Activated naive CD8-positive, alpha-beta T cell treated with anti-CD3 and anti-CD28 coated beads, Interleukin-2, amount 50 U/mL, for 24 hours (primary cell): ENCODE results near the gene SEMA6A.

Experiments used
- ATAC-seq: fragments of 150-1000 bp; cut with Tn5 transposase; one replicate; pipeline ENCODE4 v1.10.0; 2021
- DNase-seq: peaks from one replicate; pipeline ENCODE4 v3.0.0; 2021
- H3K27ac Mint-ChIP-seq: one replicate; pipeline ENCODE4 v1.8.0; 2021; ENCODE audit warnings: mild to moderate bottlenecking, mixed read lengths
- H3K27me3 Mint-ChIP-seq: one replicate; pipeline ENCODE4 v1.8.0; 2021; ENCODE audit warnings: mixed read lengths
- H3K36me3 Mint-ChIP-seq: one replicate; pipeline ENCODE4 v1.8.0; 2021; ENCODE audit warnings: low read depth, mixed read lengths
- H3K4me1 Mint-ChIP-seq: one replicate; pipeline ENCODE4 v1.8.0; 2021; ENCODE audit warnings: mixed read lengths
- H3K4me3 Mint-ChIP-seq: one replicate; pipeline ENCODE4 v1.8.0; 2021; ENCODE audit warnings: mild to moderate bottlenecking, moderate library complexity, mixed read lengths
- H3K9me3 Mint-ChIP-seq: one replicate; pipeline ENCODE4 v1.8.0; 2021; ENCODE audit warnings: mixed read lengths

Gene SEMA6A

DNA sequence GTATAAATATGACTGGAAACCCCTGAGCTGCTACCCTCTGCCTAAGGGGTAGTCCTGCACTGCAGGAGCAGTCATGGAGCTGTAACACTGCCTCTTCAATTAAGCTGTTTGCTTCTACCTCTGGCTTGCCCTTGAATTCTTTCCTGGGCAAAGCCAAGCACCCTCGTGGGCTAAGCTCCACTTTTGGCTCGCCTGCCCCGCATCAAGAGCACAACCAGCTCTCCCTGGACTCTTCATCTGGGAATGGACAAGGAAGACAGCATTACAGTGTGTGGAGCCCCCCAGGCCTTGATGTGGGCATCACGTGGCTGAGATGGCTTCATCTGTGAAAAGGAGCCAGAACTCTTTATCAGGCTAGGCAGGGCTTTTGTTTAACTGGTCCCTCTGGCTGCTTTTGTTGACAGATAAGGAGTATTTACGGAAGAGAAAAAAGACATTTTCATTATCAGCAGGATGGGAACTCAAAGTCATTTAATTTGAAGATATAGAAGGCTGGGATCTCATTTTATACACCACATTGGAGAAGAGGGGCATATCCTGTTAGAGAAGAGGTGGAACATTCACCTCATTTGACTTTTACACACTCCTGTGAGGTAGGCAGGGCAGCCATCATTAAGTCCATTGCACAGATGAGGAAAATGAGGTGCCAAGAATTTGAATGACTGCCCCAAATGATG, 137.8 kb downstream of the SEMA6A start:
- Mint-ChIP-seq H3K27ac (no peak overlapping the region), H3K4me1 (no peaks in the 10 kb centered on the region), H3K36me3 (peaks cover 3% of the 10 kb centered on the region), H3K27me3 (no peaks in the 10 kb centered on the region), H3K4me3 (no peak overlapping the region), H3K9me3 (no peaks in the 10 kb centered on the region)
- no peak for DNase-seq
- no peak for ATAC-seq

DNA sequence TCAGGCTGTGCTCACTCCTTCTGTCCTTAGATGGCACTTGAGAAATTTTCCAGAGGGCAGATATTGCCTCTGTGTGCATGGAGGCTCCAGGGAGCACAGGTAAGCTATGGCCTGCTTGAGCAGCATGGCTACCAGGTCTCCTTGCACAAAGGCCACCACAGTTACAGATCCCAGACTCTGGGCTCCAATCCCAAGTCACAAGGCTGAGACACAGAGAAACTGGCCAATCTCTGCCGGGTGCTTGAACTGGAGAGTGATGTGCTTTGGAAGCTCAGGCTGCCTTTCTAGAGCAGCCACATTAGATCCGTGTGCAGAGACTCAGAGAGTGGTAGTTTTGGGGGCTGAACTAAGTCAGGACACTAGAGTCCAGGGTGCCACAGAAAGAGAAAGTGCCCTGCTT, 145.7 kb downstream of the SEMA6A start:
- H3K36me3 Mint-ChIP-seq = peaks cover 3% of the 10 kb centered on the region
- H3K27me3 Mint-ChIP-seq = no peaks in the 10 kb centered on the region
- no peak for DNase-seq
- H3K4me1 Mint-ChIP-seq = no peaks in the 10 kb centered on the region
- no peak overlapping the region for H3K4me3 Mint-ChIP-seq
- H3K9me3 Mint-ChIP-seq = no peaks in the 10 kb centered on the region
- H3K27ac Mint-ChIP-seq = no peak overlapping the region
- ATAC-seq = no peak

DNA sequence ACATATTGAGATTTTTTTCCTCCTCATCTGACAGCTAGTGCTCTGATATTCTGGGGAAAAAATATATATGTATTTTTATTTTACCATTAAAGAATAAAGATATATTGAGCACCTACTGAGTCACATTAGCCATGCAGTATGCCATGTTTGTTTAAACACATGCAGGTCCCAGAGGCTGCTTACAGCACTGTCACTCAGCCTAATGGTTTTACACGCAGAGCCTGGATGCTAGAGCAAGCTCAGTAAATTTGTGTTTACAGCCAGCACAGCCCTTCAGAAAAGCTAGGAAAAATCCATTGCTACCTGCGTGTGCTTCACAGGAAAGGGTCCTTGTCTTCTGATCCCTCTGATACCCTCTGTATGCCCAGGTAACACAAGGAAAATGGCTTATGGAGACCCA, 146.2 kb downstream of the SEMA6A start:
- no peaks in the 10 kb centered on the region for H3K4me1 Mint-ChIP-seq
- H3K27me3 Mint-ChIP-seq = no peaks in the 10 kb centered on the region
- H3K4me3 Mint-ChIP-seq = no peak overlapping the region
- H3K36me3 Mint-ChIP-seq = peaks cover 3% of the 10 kb centered on the region
- DNase-seq (no peak), ATAC-seq (no peak)
- no peak overlapping the region for H3K27ac Mint-ChIP-seq
- H3K9me3 Mint-ChIP-seq = no peaks in the 10 kb centered on the region

DNA sequence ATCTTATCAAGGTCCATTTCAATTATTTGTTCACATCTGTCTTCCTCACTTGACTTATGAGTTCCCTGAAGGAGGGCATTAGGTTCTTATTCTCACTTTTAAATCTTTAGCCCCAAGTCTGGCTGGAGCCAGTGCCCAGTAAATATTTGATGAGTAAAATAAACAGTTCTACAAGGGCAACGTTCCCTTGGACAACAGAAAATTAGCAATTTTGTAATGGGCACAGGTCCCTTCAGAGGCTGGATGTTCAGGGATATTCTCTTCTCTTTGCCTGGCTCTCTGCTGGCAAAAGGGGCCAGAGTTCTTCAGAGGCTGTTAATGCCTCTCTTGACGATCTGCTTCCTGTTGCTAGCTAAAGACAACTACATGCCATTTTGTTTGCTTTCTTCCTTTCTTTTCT, 149.7 kb downstream of the SEMA6A start:
- DNase-seq = no peak
- no peak overlapping the region for H3K4me3 Mint-ChIP-seq
- no peak for ATAC-seq
- H3K36me3 Mint-ChIP-seq = peaks cover 7% of the 10 kb centered on the region
- H3K27me3 Mint-ChIP-seq = no peaks in the 10 kb centered on the region
- no peaks in the 10 kb centered on the region for H3K4me1 Mint-ChIP-seq
- peaks cover 3% of the 10 kb centered on the region for H3K9me3 Mint-ChIP-seq
- no peak overlapping the region for H3K27ac Mint-ChIP-seq

DNA sequence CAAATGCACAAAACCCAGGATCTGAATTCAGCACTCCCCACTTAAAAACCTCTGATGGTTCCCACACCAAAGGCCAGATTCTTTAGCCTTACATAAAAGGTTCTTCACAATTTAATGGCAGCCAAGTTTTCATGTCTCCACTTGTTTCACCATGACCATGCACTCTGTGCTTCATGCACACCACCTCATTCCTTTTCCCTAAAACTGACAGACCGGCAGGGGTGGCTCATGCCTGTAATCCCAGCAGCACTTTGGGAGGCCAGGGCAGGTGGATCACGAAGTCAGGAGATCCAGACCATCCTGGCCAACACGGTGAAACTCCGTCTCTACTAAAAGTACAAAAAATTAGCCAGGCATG, 150.4 kb downstream of the SEMA6A start:
- peaks cover 7% of the 10 kb centered on the region for H3K36me3 Mint-ChIP-seq
- H3K27ac Mint-ChIP-seq = no peak overlapping the region
- H3K9me3 Mint-ChIP-seq = peaks cover 3% of the 10 kb centered on the region
- H3K4me3 Mint-ChIP-seq = no peak overlapping the region
- no peaks in the 10 kb centered on the region for H3K27me3 Mint-ChIP-seq
- H3K4me1 Mint-ChIP-seq = no peaks in the 10 kb centered on the region
- ATAC-seq = no peak
- DNase-seq = no peak

DNA sequence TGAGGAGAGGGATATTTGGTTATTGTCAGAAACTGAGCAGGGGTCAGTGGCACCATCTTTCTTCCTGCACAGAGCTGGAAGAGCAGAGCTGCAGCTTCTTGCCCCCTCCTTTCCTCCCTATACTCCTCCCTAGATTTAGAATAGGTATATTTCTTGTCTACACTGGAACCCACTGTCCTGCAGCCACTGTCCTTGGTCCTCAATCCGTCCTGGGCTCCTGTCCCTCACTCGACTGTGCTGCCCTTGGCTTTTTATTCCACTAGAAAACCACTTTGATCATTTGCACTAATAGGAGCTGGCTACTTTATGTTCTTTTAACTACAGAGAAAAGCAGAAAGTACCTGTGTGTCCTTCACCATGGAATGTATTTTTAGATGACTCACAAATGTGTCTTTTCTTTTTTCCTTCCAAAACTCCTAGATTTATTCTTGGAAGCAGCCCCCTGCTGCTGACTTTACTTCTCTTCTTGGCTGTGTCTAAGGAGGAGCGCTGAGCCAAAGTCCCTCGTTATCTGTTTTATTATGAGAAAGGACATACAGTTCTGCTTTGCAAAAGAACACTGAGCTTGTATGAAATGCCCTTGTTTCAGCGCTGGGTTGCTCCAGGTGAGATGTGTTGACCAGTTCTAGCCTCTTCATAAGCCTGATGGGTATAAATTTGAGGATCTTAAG, 150.9 kb downstream of the SEMA6A start:
- DNase-seq = no peak
- no peak for ATAC-seq
- H3K4me1 Mint-ChIP-seq = no peaks in the 10 kb centered on the region
- peaks cover 7% of the 10 kb centered on the region for H3K36me3 Mint-ChIP-seq
- H3K4me3 Mint-ChIP-seq = no peak overlapping the region
- H3K27me3 Mint-ChIP-seq = no peaks in the 10 kb centered on the region
- H3K27ac Mint-ChIP-seq = no peak overlapping the region
- peaks cover 3% of the 10 kb centered on the region for H3K9me3 Mint-ChIP-seq

DNA sequence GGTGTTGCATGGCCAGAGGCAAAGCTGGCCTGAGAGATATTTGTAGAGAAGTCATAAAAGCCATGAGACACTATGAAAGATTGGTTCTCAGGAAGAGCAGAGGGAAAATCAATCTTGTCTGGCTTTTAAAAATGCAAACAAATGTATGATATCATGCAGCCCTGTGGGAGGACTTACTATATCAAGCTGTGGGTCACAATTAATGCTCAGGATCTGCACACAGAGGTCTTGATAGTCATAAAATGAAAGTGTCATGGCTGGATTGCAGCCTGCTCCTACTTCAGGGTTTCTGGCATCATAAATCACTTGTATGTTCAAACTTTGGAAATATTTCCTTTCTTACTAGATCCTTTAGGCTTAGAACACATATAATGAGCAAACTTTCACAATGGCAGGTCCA, 151.5 kb downstream of the SEMA6A start:
- H3K4me1 Mint-ChIP-seq = no peaks in the 10 kb centered on the region
- H3K36me3 Mint-ChIP-seq = peaks cover 7% of the 10 kb centered on the region
- H3K27ac Mint-ChIP-seq = no peak overlapping the region
- no peak overlapping the region for H3K4me3 Mint-ChIP-seq
- H3K9me3 Mint-ChIP-seq = peaks cover 3% of the 10 kb centered on the region
- DNase-seq = no peak
- no peaks in the 10 kb centered on the region for H3K27me3 Mint-ChIP-seq
- no peak for ATAC-seq

DNA sequence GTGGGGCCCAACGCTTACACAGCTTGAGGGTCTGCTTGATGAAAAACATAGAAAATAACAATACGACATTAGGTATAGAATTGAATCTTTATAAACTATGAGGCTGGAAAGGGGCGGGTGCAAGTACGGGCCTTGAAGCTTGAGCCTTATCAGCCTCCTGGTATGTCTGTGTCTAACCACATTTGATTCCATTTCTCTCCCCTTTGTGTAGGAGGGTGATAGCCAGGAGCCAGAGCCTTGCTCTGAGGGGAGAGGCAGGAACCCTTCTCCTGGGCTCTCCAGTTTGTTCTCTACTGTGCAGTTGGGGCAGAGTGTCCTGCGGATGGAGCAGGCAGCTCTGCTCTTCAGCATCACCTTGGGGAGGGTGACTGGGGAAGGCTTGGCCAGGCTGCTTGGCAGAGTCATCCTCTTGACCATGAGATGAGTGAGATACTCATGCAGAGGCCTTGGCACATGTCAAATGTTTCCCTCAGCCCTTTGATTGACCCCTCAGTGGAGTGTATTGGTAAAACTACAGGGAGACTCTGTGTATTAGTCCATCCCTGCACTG, 153.5 kb downstream of the SEMA6A start:
- H3K4me3 Mint-ChIP-seq = no peak overlapping the region
- peaks cover 3% of the 10 kb centered on the region for H3K9me3 Mint-ChIP-seq
- no peaks in the 10 kb centered on the region for H3K4me1 Mint-ChIP-seq
- H3K27ac Mint-ChIP-seq = no peak overlapping the region
- H3K27me3 Mint-ChIP-seq = no peaks in the 10 kb centered on the region
- DNase-seq (no peak), ATAC-seq (no peak)
- H3K36me3 Mint-ChIP-seq = peaks cover 12% of the 10 kb centered on the region

DNA sequence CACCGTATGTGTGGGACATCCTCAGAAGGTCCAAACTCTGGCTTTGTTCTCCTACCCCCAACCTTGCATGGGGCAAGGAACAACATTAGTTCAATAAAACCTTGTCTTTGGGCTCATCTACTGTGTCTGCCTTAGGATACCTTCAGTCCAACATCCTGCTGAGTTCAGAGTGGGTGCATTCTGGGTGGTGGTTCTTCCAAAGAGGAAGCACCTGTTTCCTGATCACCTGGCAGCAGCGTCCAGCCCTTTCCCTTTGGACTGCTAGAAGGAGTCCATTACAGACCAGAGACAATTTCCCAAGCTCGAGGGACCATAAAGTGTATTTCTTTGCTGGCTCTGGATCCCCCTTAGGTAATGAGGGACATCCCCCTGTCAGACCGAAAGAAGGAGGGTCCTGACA, 154.1 kb downstream of the SEMA6A start:
- Mint-ChIP-seq H3K4me1 (no peaks in the 10 kb centered on the region), H3K27me3 (no peaks in the 10 kb centered on the region), H3K9me3 (peaks cover 3% of the 10 kb centered on the region), H3K27ac (no peak overlapping the region), H3K36me3 (peaks cover 12% of the 10 kb centered on the region), H3K4me3 (no peak overlapping the region)
- no peak for DNase-seq
- no peak for ATAC-seq

DNA sequence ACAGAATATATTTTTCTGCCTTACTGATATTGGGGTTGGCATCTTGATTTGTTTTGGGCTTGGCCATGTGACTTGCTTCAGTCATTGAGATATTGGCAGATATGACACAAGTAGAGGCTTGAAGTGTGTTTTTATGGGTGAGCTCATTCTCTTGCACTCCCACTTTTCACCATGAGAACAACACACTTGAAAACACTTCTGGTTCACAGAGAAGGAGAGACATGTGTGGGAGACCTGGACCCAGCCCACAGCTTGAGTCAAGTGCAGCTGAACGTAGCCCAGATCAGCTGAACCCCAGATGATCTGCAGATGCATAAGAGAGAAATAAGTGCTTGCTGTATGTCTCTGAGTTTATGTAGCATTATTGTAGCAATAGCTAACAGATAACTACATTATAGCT, 155.4 kb downstream of the SEMA6A start:
- no peak overlapping the region for H3K4me3 Mint-ChIP-seq
- no peak overlapping the region for H3K27ac Mint-ChIP-seq
- H3K27me3 Mint-ChIP-seq = no peaks in the 10 kb centered on the region
- ATAC-seq (no peak), DNase-seq (no peak)
- peaks cover 3% of the 10 kb centered on the region for H3K9me3 Mint-ChIP-seq
- peaks cover 9% of the 10 kb centered on the region for H3K36me3 Mint-ChIP-seq
- no peaks in the 10 kb centered on the region for H3K4me1 Mint-ChIP-seq

DNA sequence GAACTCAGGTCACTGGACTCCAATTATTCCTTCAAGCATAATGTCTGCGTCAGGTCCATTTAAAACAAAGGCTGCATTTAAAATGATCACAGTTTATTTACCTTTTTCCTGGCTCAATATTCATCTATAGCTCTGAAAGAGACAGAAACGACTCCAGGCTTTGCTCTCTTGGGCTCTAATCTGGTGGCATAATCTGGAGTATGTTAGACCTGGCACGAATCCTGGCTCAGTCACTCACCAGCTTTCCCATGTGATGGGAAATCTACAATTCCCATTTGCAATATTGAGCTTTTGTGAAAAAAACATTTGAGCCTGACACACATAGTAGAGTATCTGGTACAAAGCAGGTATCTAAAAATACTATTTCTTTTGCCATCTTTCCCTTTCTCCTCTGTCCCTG, 155.8 kb downstream of the SEMA6A start:
- no peak for DNase-seq
- no peak for ATAC-seq
- Mint-ChIP-seq H3K4me3 (no peak overlapping the region), H3K9me3 (peaks cover 3% of the 10 kb centered on the region), H3K36me3 (peaks cover 9% of the 10 kb centered on the region), H3K27ac (no peak overlapping the region), H3K27me3 (no peaks in the 10 kb centered on the region), H3K4me1 (no peaks in the 10 kb centered on the region)

DNA sequence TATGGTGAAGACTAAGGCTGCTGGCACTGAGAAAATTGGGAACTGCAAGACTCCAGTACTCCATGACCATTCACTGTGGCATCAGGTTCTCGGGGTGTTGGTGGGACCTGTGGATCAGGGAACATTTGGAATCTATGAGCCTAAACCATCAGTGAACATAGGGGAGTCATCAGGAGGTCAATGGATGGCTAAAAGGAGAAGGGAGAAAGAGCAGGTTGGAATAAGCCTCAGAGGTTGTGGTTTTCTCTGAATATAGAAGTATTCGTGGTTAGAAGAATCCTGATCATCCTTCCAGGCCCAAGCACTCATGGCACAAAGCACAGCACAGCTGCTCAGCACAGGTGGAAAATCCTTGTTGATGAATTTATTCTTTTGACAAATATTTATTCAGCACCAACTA, 156.6 kb downstream of the SEMA6A start:
- Mint-ChIP-seq H3K36me3 (peaks cover 12% of the 10 kb centered on the region), H3K27ac (no peak overlapping the region), H3K4me1 (no peaks in the 10 kb centered on the region), H3K27me3 (no peaks in the 10 kb centered on the region), H3K9me3 (peaks cover 3% of the 10 kb centered on the region), H3K4me3 (no peak overlapping the region)
- ATAC-seq = no peak
- DNase-seq = no peak

DNA sequence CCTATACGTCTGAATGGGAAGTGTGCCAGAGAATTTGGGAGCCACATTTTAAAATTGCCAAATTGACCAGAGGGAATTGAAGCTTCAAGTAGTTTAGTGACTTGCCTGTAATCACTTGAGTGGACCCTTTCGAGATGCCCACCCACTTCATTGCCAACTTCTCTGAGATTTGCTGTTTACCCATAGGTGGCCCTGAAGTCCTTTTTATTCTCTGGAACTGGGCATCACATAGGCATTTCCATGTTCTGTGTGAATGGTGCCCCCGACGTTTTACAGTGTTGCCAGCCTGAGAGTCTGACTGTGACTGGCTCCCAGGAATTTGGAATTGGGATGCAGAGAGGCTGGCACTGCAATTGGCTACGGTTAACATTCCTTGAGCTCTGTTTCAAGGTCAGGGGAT, 158.6 kb downstream of the SEMA6A start:
- Mint-ChIP-seq H3K27ac (no peak overlapping the region), H3K27me3 (no peaks in the 10 kb centered on the region), H3K4me1 (no peaks in the 10 kb centered on the region), H3K36me3 (peaks cover 10% of the 10 kb centered on the region), H3K9me3 (peaks cover 3% of the 10 kb centered on the region), H3K4me3 (no peak overlapping the region)
- DNase-seq = no peak
- ATAC-seq = no peak

DNA sequence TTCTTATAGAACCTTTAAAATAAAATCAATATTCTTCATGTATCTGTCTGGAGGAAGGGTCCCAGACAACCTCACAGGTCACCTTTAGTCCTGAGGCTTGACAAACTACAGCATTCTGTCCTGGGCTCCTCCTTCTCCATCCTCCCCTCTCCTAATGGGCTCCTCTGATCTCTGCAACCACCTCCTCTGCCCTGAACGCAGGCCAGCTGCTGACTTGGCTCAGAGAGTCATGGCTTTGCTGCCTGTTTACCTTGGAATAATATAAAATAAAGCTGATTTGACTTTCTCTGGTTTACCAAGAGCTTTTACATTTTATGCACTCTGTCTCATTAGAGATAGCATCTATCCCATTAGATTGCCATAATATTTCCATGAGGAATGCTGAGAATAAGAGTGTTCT, 159.4 kb downstream of the SEMA6A start:
- no peak for ATAC-seq
- Mint-ChIP-seq H3K4me1 (no peaks in the 10 kb centered on the region), H3K36me3 (peaks cover 12% of the 10 kb centered on the region), H3K4me3 (no peak overlapping the region), H3K27ac (no peak overlapping the region), H3K9me3 (peaks cover 2% of the 10 kb centered on the region), H3K27me3 (no peaks in the 10 kb centered on the region)
- DNase-seq = no peak

DNA sequence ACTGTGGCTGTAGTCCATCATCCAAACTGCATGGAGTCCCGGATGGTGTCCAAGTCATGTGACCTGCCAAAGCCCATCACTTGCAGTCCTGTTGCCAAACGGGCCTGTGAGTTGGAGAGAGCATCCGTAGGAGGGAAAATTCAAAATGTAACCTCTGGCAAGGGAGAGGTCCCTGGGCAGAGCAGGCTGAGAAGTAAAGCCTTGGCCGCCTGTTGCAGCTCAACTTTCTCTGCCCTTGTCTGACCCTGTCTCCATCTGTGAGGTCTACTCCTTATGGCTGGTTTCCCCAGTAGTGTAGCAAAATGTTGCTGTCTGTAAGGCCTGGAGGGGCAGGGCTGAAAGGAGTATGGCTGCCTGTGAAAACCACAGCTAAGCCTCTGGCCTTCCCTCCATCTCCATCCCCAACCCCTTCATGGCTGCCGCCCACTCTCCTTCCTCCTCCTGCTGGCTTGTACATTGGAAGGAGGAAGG, 163.5 kb downstream of the SEMA6A start:
- DNase-seq = no peak
- no peaks in the 10 kb centered on the region for H3K9me3 Mint-ChIP-seq
- no peak for ATAC-seq
- H3K4me1 Mint-ChIP-seq = no peaks in the 10 kb centered on the region
- H3K36me3 Mint-ChIP-seq = peaks cover 10% of the 10 kb centered on the region
- H3K27me3 Mint-ChIP-seq = no peaks in the 10 kb centered on the region
- no peak overlapping the region for H3K27ac Mint-ChIP-seq
- H3K4me3 Mint-ChIP-seq = no peak overlapping the region
